ENCODE results near the gene CARD19.

CARD19 gene

DNA sequence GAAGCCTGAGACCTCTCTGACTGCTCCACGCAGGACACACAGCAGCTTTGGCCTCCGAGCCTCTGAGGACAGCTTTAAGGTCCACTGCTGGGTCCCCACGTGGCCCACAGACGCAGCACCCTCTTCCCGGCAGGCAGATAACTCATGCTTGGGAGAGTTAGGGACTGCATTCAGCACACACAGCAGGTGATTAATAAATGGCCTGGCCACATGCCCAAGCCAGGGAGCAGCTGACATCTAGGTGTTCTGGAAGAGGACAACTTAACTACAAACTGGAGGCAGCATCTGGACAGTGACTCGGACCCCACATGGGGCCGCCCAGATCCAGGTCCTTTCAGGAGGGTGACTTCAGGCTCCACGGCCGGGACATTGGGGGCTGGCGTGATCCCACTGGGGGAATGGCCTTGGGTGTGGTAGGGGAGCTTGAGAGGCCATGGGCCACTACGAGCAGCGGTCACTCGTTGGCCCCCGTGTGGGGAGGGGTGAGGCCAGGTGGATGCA is 26.8 kb downstream of the CARD19 start:
- DNase-seq: no peak

DNA sequence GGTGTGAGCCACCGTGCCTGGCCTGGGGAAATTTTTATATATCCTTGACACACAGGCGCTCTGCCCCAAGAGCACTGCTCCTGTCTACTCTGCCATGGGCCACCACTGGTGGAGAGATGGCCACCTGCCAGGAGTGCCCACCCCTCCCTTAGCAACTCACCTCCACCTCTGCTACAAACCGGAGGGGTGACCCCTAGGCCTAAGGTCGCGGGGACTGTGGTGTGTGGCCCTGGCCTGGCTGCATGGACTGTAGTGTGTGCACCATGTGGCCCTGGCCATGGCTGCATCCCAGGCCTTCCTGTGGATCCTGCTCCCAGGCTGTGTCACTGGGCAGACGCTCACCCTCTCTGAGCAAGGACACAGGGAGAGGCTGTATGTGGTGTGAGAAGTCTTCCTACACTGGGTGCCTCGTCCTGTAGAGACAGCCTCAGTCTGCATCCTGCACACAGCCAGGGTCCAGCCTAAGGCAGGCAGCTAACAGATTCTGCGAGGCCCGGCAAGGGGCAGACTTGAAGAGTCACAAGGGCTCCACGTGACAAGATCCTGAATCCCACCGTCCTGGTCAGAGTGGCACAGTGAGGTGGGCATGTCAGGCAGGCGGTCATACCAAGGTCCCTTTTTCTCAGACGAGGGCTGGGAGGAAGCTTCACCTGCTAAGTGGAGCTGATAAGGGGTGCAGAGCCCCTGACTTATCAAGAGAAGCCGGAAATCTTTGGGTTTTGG is 27.7 kb downstream of the CARD19 start:
- no peak for DNase-seq

DNA sequence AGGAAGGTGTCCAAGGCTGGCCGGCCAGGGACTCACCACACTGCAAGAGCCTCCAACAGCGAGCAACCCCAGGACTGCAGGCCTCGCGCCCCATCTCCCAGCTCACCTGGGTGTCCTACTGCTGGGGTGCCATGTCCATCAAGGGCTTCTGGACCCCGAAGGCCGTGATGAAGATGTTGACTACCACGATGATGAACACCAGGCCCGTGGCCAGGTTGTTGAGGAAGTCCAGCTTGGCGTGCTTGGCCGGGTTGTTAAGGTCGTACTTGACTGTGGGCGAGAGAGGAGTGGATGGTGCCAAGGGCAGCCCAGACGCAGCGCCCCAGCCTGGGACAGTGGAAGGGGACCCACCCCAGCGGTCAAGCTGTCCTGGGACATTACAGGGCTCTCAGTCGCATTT is 28.8 kb downstream of the CARD19 start:
- DNase-seq: no peak

DNA sequence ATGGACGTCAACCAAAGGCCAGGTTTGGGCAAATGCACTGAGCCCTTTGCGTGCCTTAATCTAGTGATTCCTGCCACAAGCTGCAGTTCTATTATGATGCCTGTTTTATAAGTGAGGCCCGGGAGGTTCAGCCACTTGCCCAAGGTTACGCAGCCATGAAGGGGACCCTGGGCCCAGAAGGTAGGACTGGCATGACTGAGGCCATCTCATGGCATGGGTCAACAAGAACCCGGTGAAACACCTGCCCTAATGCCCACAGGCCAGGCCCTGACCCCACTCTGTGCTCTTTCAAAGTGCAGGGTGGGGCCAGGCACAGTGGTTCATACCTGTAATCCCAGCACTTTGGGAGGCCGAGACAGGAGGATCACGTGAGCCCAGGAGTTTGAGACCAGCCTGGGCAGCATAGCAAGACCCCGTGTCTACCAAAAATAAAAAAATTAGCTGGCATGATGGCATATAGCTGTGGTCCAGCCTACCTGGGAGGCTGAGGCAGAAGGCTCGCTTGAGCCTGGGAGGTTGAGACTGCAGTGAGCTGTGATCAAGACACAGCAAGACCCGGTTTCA is 29.4 kb downstream of the CARD19 start:
- DNase-seq: no peak

DNA sequence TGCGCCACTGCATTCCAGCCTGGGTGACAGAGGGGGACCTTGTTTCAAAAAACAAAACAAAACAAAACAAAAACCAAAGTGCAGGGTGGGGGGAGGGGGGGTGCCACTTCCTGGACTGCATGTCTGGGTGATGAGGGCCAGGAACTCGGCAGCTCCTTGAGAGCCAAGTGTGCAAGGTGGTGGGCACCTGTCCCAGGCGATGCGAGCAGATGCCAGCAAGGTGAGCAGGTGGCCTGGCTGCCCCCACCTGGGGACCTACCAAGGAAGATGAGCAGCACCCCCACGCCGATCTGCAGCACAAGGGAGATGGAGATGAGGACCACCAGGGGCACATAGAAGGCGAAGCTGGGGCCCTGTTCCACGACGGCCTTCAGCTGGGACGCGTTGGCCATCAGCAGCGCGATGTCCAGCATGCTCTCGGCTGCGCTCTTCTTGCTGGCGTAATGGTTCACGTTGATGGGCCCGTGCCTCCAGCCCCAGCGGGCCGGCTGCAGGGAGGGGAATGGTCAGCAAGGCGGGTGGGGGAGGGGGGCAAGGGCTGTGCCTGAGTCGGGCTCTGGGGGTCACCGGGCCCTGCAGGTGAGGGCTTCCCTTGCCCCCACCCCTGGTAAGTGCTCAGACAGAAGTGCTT is 30.2 kb downstream of the CARD19 start:
- no peak for DNase-seq

DNA sequence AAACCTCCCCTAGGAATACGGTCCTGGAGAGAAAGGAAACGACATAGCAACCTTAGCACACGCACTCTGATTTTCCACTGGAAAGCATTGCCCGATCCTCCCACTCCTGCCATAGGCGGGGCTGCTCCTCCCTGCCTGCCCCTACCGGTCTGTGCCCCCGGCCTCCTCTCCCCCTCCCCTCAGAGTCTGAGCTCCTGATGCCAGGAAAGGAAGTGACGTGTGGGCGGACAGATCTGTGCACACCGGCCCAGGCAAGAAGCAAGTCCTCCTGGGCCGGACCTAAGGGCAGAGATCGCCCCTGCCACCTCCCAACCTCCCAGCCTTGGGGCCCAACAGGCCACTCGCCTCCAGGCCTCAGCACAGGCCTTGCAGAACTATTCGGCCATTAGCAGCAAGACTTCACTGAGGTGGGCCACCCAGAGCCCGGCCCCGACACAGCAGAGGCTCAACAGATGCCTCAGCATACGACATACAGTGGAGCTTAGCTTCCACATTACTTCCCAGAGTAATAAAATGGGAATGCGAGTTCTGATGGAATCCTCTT is 30.9 kb downstream of the CARD19 start:
- DNase-seq: no peak

DNA sequence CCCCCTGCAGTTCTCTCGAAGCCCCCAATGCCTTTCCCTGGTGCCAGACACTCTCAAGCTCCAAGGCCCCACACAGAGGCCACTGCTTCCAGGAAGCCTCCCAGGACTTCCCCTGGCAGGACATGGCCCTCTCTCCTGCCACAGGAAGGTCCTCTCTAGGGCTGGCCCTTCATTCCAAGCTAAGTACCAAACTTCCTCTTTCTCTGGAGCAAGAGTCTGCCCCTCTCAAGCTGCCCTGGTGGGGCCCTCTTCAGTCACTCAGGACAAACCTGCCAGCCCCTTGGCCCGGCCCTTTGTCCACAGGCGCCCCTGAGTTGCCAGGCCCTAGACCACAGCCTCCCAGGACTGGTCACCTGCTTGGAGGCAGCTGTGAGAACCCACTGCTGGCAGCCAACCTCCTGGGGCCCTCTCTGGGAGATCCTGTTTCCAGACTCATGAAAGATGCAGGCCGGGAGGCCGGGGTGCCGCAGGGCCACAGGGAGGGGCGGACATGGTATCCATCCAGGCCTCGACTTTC is 31.4 kb downstream of the CARD19 start:
- DNase-seq: no peak

DNA sequence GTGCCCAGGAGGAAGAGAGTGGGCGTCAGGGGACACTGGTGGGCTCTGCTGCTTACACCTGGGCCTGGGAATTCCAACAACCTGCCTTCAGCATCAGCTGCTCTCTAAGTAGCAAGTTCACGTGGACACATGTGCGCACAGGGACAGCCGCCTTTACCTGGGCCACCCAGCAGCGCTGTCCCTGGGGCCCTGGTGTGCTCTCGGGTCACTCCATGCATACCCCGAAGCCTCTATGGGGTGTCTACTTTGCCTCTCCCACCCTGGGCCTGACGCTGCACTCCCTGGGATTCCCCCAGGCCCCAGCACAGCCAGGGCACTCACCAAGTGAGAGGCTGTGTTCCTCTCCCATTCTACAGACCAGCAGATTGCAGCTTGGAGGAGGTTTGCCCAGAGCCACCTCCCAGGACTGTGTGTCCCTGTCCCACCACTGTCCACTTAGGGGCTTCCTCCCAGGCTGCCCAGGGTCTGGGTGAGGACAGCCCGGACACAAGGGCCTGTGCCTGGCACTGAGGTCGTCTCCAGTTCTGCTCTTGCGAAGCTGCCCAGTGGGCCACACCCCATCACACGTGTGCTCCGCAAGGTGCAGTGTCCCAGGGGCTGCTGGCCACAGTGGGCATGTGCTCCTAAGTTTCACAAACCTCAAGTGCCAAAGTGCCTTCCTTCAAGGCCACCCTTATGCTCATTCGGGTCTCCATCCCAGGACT is 32.1 kb downstream of the CARD19 start:
- DNase-seq: no peak

DNA sequence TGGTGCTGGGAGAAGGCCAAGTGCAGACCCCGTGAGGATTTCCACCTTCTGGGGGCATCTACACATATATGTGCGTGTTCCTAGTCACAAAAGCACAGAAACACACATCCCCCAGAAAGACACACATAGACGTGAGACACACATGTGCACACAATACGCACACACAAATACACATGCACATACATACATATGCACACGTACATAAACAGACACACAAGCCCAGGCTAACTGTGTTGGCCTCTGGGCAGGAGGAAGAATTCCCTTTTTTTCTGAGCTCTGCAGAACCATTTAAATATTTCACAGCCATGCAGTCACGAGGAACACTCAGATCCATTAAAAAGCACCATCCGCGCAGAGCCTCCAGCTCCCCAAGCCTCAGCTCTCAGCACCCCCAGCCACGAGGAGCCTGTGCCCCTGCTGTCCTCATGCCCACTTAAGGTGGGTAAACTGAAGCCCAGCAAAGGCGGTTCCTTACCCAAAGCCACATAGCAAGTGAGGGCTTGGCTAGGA is 32.8 kb downstream of the CARD19 start:
- no peak for DNase-seq

DNA sequence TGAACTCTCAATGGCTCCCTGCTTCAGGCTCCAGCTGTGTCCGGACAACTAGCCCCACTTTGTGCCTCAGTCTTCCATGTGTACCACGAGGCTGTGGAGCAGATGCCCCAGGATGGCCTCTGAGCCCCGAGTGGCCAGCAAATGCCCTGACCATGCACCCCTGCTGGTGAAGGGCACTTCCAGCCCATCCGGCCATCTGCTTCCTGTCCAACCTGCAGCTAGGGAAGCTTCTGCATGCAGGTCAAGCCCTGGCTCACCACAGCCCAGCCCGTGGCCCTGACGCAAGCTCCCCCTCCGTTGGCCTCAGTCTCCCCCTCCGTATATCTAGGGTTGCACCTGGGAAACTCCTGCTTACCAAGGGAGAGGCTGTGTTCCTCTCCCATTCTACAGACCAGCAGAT is 33.3 kb downstream of the CARD19 start:
- DNase-seq: no peak

DNA sequence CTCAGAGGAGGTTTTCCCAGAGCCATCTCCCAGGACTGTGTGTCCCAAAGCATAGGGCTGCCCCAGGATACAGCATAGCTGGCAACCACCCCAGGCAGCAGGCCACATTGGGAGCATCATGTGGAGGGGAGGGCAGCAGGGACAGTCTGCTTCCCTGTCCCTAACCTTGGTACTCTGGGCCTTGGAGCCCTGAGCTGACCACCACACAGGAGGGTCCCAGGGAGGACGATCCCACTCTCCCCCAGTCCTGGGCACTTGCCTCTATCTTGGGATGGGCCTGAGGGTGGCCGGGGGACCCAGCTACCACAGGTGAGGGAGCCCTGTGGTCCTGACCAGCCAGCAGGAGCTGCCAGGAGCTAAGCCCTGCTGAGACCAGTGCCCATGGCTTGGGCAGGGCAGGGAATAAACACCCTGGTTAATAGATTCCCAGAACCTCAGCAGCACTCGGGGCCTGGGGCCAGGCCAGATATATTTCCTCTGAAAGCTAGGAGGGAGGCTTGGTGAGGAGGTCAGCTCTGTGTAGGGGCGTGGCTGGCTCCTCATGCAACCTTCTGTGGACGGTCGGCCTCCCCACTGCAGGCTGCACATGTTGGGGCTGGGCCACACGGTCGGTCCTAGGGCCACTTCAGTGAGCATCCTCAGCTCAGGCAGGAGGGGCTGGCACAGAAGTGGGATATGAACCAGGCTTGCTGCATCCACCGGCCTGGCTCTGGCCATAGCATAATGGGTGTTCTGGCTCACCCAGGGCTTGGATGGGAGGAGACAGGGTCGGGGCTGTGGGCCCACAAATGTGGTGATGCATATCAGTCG is 33.9 kb downstream of the CARD19 start:
- no peak for DNase-seq

DNA sequence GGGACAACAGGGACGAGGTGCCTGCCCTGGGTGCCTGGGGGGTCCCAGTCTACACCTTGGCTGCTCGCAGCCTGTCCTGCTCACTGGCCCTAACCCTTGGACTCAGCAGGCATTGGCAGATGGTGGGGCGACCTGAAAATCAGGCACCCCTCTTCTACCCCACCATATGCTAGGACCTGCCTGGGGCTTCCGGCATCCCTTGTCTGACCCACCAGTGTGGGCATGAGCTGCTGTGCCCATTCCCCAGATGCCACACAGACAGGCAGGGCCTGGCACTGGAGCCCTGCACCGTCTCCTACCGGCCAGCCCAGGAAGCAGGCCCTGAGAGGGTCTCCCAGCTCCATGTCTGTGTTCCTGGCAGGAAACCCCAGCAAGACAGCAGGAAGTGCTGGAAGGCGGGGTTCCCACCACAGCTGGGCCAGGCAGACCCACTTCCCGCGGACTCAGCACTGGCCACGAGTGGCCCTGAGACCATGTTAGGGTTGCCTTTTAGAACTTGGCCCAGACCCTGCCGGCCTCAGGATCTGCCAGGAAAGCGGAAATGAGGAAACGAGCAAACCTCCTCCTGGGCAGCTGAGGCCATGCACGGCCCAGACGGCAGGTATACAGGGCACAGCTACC is 35.0 kb downstream of the CARD19 start:
- no peak for DNase-seq

DNA sequence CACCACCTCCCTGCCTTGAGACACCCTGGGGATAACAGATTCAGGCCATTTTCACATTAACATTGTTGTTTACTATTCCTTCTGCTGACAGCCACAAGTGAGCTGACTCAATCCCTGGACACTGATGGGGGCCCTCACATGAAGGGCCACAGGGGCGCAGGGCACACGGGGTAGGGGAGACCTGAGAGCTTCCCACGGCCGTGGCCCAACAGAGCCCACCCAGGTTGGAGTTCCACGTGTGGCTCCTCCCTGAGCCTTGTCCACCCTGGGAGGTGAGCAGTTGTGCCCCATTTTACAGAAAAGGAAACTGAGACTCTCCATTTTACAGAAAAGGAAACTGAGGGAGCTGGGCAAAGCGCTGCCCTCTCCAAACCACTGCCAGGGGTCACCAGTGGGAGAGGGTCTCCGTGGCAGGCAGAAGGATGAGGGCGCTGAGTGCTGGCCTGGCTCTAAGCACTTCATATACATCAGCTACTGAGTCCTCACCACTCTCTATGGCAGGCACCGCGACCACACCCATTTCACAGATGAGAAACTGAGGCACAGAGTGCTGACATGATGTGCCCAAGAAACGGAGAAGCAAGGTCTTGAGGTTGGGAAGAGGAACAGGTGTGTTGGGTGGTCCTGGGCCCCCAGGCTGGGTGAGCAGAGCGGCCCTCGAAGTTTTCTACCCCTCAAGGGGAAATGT is 35.7 kb downstream of the CARD19 start:
- DNase-seq: no peak

DNA sequence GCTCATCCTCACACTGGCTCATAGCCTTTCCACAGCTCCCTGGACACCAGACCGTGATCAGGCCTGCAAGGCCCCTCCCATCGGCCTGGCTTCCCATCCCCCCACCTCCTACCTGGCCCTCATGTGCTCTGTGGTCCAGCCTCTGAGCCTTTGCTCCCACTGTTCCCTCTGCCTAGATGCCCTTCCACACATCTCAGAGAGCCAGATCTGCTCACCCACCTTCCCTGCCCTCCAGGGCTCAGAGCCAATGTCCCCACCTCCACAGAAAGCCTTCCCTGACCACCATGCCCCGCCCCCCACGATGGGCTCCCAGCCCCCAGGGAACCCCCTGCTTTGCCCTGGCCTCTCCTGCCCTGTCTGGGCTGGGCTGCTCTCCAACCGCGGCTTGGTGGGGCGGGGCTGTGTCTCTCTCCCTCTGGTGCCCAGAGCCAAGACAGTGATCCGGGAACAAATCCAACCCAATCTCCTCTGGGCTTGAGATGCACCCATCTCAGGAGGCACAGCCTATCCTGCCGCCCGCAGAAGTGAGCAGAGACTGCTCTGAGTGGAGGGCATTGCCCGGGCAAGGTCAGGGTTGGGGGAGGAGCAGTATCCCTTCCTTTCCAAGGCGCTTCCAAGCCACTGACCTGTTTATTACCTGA is 36.4 kb downstream of the CARD19 start:
- no peak for DNase-seq

DNA sequence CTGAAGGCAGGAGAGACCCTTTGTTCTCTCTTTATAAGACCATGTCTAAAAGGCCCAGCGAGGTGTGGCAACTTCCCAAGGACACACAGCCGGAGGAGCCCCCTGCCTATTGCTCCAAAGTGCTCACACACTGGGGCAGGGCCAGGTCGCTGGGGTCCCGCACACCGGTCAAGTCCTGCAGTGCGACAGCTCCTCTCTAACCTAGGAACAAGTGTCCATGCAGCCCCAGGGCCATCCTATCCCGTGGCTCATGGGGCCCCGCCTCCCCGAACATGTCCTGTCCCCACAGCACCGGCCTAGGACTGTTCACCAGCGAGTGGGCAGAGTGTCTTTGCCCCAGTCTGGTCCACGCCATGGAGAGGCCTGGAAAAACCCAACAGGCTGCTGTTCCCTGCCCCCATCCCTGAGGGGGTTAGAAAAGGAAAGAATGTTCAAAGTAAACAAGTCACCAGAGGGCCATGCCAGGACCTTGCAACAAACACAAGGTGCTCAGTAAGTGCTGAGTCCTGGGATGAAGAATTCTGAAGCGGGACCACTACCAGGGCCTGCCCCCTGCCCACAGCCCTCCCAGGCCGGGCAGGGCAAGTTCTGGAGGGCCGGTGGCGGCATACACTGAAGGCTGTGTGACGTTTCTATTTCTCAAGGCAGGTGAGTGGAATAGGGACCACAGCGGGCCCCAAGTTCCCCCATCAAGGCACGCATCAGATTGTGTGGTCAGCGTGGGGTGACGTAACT is 37.1 kb downstream of the CARD19 start:
- no peak for DNase-seq

DNA sequence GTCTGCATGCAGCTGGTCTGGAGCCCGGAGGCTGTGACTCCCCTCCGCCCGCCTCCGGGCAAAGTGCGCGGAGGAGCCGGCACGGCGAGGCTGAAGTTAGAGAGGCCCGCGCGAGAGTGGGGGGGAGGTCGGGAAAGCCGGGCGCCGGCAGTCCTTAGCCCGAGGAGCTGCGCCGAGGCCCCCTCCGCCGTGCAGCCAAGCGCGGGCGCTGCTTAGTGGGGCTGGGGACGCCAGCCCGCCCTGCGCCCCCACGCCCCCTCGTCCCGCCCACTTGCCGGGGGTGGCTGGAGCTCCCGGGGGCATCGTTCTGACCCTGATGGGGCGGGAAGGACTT is 37.6 kb downstream of the CARD19 start:
- DNase-seq: no peak

DNA sequence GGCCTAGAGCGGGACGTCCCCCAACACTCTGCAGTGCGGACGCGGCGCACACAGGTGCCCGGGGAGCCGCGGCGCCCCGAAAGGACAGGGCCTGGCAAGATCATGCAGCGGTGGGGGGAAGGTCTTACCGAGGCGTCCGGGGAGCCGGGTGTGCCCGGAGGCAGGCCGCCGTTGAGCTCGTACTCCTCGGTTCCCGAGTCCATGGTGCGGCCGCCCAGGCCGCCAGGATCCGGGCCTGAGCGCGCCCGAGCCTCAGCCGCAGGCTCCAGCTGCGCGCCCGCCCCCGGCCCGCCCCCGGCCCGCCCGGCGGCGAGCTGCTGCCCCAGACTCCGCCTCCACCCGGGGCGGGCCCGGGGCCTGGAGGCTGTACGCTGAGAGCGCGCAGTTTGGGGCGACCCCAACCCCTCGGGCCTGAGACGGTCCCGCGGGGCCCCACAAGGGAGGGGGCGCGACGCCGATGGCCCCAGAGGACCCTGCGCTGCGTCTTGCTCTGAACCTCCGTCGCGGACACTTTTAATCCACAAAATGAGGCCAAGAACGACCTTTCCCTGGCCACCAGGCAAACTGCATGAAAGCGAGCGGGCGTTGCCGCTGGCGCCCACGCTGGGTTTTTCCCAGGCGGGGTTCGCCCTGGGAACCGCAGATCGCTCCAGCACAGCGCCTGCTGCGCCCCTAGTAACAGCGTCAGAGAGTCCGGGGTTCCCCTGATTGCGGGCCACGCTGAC is 38.2 kb downstream of the CARD19 start, which contains the start of gene NINJ1:
TSS of gene NINJ1 (minus strand) at position 237 of the 725 bp plus-strand sequence. CDS start at position 203, 34 bp downstream.
- no peak for DNase-seq

DNA sequence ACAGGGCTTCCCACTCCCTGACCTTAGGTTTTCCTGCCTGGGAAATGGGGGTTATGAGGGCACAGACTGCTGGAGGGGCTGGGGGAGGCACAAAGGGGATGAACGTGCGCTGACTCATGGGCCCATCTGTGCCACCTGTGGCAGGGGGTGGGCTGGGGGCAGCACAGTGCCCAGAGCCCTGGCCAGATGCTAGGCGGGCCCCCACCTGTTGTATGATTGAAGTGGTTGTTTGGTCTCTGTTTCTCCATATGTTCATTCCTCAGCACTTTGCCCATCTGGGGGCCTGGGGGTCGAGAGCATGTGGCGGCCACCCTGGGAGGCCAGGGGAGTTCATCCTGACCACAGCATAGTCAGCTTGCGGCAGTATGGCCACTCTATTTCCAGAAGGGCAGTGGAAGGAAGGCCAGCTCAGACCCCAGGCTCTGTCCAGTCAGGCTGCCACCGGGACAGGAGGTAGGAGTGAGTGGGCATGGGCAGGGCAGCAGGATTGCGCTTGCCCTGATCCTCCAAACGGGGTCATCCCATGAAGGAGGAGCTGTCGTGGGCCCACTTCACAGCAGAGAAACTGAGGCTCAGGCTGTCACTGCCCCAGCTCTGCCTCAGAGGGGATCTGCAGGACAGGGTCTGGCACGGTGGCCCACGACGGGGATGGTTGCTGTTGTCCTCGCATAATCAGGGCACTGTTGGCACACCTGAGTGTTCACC is 38.9 kb downstream of the CARD19 start:
- DNase-seq: no peak

All from SIG-M5 (cell line).